ENCODE results near the gene KCNQ5.

KCNQ5 gene

GRCh38 chr6:72696055-72696454 lies 74.2 kb downstream of the KCNQ5 start:
- Histone ChIP-seq H3K4me1 (ENCODE audit: insufficient read depth, low read length) (no peaks in the 10 kb centered on the region), H3K9me3 (ENCODE audit: insufficient read depth, low read depth, low read length) (no peaks in the 10 kb centered on the region), H3K27ac (ENCODE audit: low read length) (no peak overlapping the region), H3K4me3 (ENCODE audit: low read length) (no peak overlapping the region), H3K36me3 (ENCODE audit: insufficient read depth, low read depth, low read length) (no peaks in the 10 kb centered on the region), H3K9ac (ENCODE audit: low read depth, low read length) (no peak overlapping the region), H3K27me3 (ENCODE audit: insufficient read depth, low read length) (no peaks in the 10 kb centered on the region)

- Histone ChIP-seq H3K4me1 (ENCODE audit: insufficient read depth, low read length) (no peaks in the 10 kb centered on the region), H3K9me3 (ENCODE audit: insufficient read depth, low read depth, low read length) (no peaks in the 10 kb centered on the region), H3K27ac (ENCODE audit: low read length) (no peak overlapping the region), H3K36me3 (ENCODE audit: insufficient read depth, low read depth, low read length) (no peaks in the 10 kb centered on the region), H3K4me3 (ENCODE audit: low read length) (no peak overlapping the region), H3K9ac (ENCODE audit: low read depth, low read length) (no peak overlapping the region), H3K27me3 (ENCODE audit: insufficient read depth, low read length) (no peaks in the 10 kb centered on the region)
Observed at GRCh38 chr6:72699159-72699558, 77.3 kb downstream of the KCNQ5 start.

- H3K36me3 ChIP-seq (ENCODE audit: insufficient read depth, low read depth, low read length) = no peaks in the 10 kb centered on the region
- H3K4me1 ChIP-seq (ENCODE audit: insufficient read depth, low read length) = no peaks in the 10 kb centered on the region
- H3K9me3 ChIP-seq (ENCODE audit: insufficient read depth, low read depth, low read length) = no peaks in the 10 kb centered on the region
- no peaks in the 10 kb centered on the region for H3K27me3 ChIP-seq (ENCODE audit: insufficient read depth, low read length)
- no peak overlapping the region for H3K9ac ChIP-seq (ENCODE audit: low read depth, low read length)
- H3K27ac ChIP-seq (ENCODE audit: low read length) = no peak overlapping the region
- H3K4me3 ChIP-seq (ENCODE audit: low read length) = no peak overlapping the region
Observed at GRCh38 chr6:72702421-72702820, 80.6 kb downstream of the KCNQ5 start.

- no peaks in the 10 kb centered on the region for H3K36me3 ChIP-seq (ENCODE audit: insufficient read depth, low read depth, low read length)
Observed at GRCh38 chr6:72703093-72703492, 81.2 kb downstream of the KCNQ5 start.

GRCh38 chr6:72704979-72705378 lies 83.1 kb downstream of the KCNQ5 start:
- Histone ChIP-seq H3K27me3 (ENCODE audit: insufficient read depth, low read length) (no peaks in the 10 kb centered on the region), H3K4me3 (ENCODE audit: low read length) (no peak overlapping the region), H3K9me3 (ENCODE audit: insufficient read depth, low read depth, low read length) (no peaks in the 10 kb centered on the region), H3K27ac (ENCODE audit: low read length) (no peak overlapping the region), H3K36me3 (ENCODE audit: insufficient read depth, low read depth, low read length) (no peaks in the 10 kb centered on the region), H3K9ac (ENCODE audit: low read depth, low read length) (no peak overlapping the region), H3K4me1 (ENCODE audit: insufficient read depth, low read length) (no peaks in the 10 kb centered on the region)

More at GRCh38 chr6:72703093-72703492, 81.2 kb downstream of the KCNQ5 start:
- H3K9ac ChIP-seq (ENCODE audit: low read depth, low read length) = no peak overlapping the region
- no peak overlapping the region for H3K4me3 ChIP-seq (ENCODE audit: low read length)
- no peaks in the 10 kb centered on the region for H3K27me3 ChIP-seq (ENCODE audit: insufficient read depth, low read length)
- no peak overlapping the region for H3K27ac ChIP-seq (ENCODE audit: low read length)
- no peaks in the 10 kb centered on the region for H3K4me1 ChIP-seq (ENCODE audit: insufficient read depth, low read length)
- no peaks in the 10 kb centered on the region for H3K9me3 ChIP-seq (ENCODE audit: insufficient read depth, low read depth, low read length)

GRCh38 chr6:72709431-72709830 lies 87.6 kb downstream of the KCNQ5 start:
- H3K27me3 ChIP-seq (ENCODE audit: insufficient read depth, low read length) = no peaks in the 10 kb centered on the region
- no peak overlapping the region for H3K9ac ChIP-seq (ENCODE audit: low read depth, low read length)
- H3K4me1 ChIP-seq (ENCODE audit: insufficient read depth, low read length) = no peaks in the 10 kb centered on the region
- H3K9me3 ChIP-seq (ENCODE audit: insufficient read depth, low read depth, low read length) = no peaks in the 10 kb centered on the region
- no peaks in the 10 kb centered on the region for H3K36me3 ChIP-seq (ENCODE audit: insufficient read depth, low read depth, low read length)
- no peak overlapping the region for H3K27ac ChIP-seq (ENCODE audit: low read length)
- H3K4me3 ChIP-seq (ENCODE audit: low read length) = no peak overlapping the region

GRCh38 chr6:72711731-72712130 lies 89.9 kb downstream of the KCNQ5 start:
- Histone ChIP-seq H3K4me3 (ENCODE audit: low read length) (no peak overlapping the region), H3K9ac (ENCODE audit: low read depth, low read length) (no peak overlapping the region), H3K36me3 (ENCODE audit: insufficient read depth, low read depth, low read length) (no peaks in the 10 kb centered on the region), H3K9me3 (ENCODE audit: insufficient read depth, low read depth, low read length) (no peaks in the 10 kb centered on the region), H3K27me3 (ENCODE audit: insufficient read depth, low read length) (no peaks in the 10 kb centered on the region), H3K4me1 (ENCODE audit: insufficient read depth, low read length) (no peaks in the 10 kb centered on the region), H3K27ac (ENCODE audit: low read length) (no peak overlapping the region)

- no peaks in the 10 kb centered on the region for H3K9me3 ChIP-seq (ENCODE audit: insufficient read depth, low read depth, low read length)
- H3K36me3 ChIP-seq (ENCODE audit: insufficient read depth, low read depth, low read length) = no peaks in the 10 kb centered on the region
- H3K4me3 ChIP-seq (ENCODE audit: low read length) = no peak overlapping the region
- no peaks in the 10 kb centered on the region for H3K27me3 ChIP-seq (ENCODE audit: insufficient read depth, low read length)
- no peak overlapping the region for H3K9ac ChIP-seq (ENCODE audit: low read depth, low read length)
- H3K4me1 ChIP-seq (ENCODE audit: insufficient read depth, low read length) = no peaks in the 10 kb centered on the region
- no peak overlapping the region for H3K27ac ChIP-seq (ENCODE audit: low read length)
Observed at GRCh38 chr6:72712910-72713309, 91.0 kb downstream of the KCNQ5 start.

- Histone ChIP-seq H3K27ac (ENCODE audit: low read length) (no peak overlapping the region), H3K4me3 (ENCODE audit: low read length) (no peak overlapping the region), H3K27me3 (ENCODE audit: insufficient read depth, low read length) (no peaks in the 10 kb centered on the region), H3K9me3 (ENCODE audit: insufficient read depth, low read depth, low read length) (no peaks in the 10 kb centered on the region), H3K36me3 (ENCODE audit: insufficient read depth, low read depth, low read length) (no peaks in the 10 kb centered on the region), H3K9ac (ENCODE audit: low read depth, low read length) (no peak overlapping the region), H3K4me1 (ENCODE audit: insufficient read depth, low read length) (no peaks in the 10 kb centered on the region)
Observed at GRCh38 chr6:72715119-72715518, 93.3 kb downstream of the KCNQ5 start.

GRCh38 chr6:72716916-72717315 lies 95.1 kb downstream of the KCNQ5 start:
- Histone ChIP-seq H3K9ac (ENCODE audit: low read depth, low read length) (no peak overlapping the region), H3K4me1 (ENCODE audit: insufficient read depth, low read length) (no peaks in the 10 kb centered on the region), H3K36me3 (ENCODE audit: insufficient read depth, low read depth, low read length) (no peaks in the 10 kb centered on the region), H3K4me3 (ENCODE audit: low read length) (no peak overlapping the region), H3K27me3 (ENCODE audit: insufficient read depth, low read length) (no peaks in the 10 kb centered on the region), H3K9me3 (ENCODE audit: insufficient read depth, low read depth, low read length) (no peaks in the 10 kb centered on the region), H3K27ac (ENCODE audit: low read length) (no peak overlapping the region)

- H3K4me3 ChIP-seq (ENCODE audit: low read length) = no peak overlapping the region
- no peaks in the 10 kb centered on the region for H3K4me1 ChIP-seq (ENCODE audit: insufficient read depth, low read length)
Observed at GRCh38 chr6:72720464-72720863, 98.6 kb downstream of the KCNQ5 start.

GRCh38 chr6:72721346-72721745 lies 99.5 kb downstream of the KCNQ5 start:
- H3K36me3 ChIP-seq (ENCODE audit: insufficient read depth, low read depth, low read length) = no peaks in the 10 kb centered on the region
- H3K9ac ChIP-seq (ENCODE audit: low read depth, low read length) = no peak overlapping the region
- H3K27ac ChIP-seq (ENCODE audit: low read length) = no peak overlapping the region
- no peaks in the 10 kb centered on the region for H3K4me1 ChIP-seq (ENCODE audit: insufficient read depth, low read length)
- no peak overlapping the region for H3K4me3 ChIP-seq (ENCODE audit: low read length)
- H3K9me3 ChIP-seq (ENCODE audit: insufficient read depth, low read depth, low read length) = no peaks in the 10 kb centered on the region
- H3K27me3 ChIP-seq (ENCODE audit: insufficient read depth, low read length) = no peaks in the 10 kb centered on the region

More at GRCh38 chr6:72720464-72720863, 98.6 kb downstream of the KCNQ5 start:
- Histone ChIP-seq H3K36me3 (ENCODE audit: insufficient read depth, low read depth, low read length) (no peaks in the 10 kb centered on the region), H3K9ac (ENCODE audit: low read depth, low read length) (no peak overlapping the region), H3K27ac (ENCODE audit: low read length) (no peak overlapping the region), H3K9me3 (ENCODE audit: insufficient read depth, low read depth, low read length) (no peaks in the 10 kb centered on the region), H3K27me3 (ENCODE audit: insufficient read depth, low read length) (no peaks in the 10 kb centered on the region)

- Histone ChIP-seq H3K4me3 (ENCODE audit: low read length) (no peak overlapping the region), H3K27ac (ENCODE audit: low read length) (no peak overlapping the region), H3K4me1 (ENCODE audit: insufficient read depth, low read length) (no peaks in the 10 kb centered on the region), H3K9ac (ENCODE audit: low read depth, low read length) (no peak overlapping the region), H3K27me3 (ENCODE audit: insufficient read depth, low read length) (no peaks in the 10 kb centered on the region), H3K36me3 (ENCODE audit: insufficient read depth, low read depth, low read length) (no peaks in the 10 kb centered on the region), H3K9me3 (ENCODE audit: insufficient read depth, low read depth, low read length) (no peaks in the 10 kb centered on the region)
Observed at GRCh38 chr6:72724545-72724944, 102.7 kb downstream of the KCNQ5 start.

Measured in iPS-20b (cell line).